ENCODE measurements around the gene SERPINB3.
"Not testable (repeated sequence)": the region's sequence is repeated elsewhere in the genome, so short reads cannot be mapped to it uniquely, and the experiment has no call there.

SERPINB3 gene

DNA sequence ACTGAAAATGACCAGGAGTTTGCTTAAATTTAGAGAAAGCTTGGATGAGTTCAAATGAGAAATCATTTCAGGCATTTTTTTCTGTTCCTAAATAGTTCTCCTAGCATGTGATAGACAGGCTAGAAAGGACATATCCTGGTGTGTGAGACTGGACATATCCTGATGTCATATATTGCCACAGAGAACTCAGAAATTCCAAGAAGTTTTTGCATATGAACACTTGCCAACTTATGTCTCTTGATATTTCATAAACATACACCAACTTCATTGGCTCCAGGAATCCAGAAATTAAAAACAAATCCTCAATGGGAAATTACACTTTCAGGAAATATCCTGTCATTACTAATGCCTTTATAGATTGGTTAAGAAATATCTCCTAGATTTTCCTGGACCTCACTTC is 14.8 kb downstream of the SERPINB3 start:
- no peak for DNase-seq (ENCODE audit: low spot score)

GRCh38 chr18:63644694-63645093 is 17.0 kb downstream of the SERPINB3 start:
- not testable (repeated sequence) for DNase-seq (ENCODE audit: low spot score)

DNA sequence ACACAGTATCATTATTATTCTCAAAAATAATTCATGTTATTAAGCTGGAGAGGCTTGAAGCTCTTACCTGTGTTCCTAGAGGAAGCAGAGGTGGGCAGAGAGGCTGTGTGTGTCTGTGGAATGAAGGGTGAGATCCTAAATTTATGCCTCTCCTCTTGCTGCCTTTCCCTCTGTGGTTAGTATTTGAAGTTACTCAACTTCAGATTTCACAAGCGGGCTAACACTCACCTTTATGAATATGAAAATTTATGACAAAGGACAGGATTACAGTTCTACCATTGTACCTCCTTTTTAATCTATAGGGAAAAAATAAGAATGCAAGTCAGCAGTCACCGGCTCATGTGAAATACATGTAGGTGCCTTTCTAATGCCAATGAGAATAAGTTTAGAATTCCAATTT is 17.6 kb downstream of the SERPINB3 start, which contains the start of gene SERPINB4:
Gene SERPINB4, minus strand, starts transcription at position 115 of the 400 bp plus-strand sequence. CDS start 679 bp downstream, outside the sequence.
- DNase-seq (ENCODE audit: low spot score) = not testable (repeated sequence)

GRCh38 chr18:63642668-63643356 is 18.9 kb downstream of the SERPINB3 start:
- not testable (repeated sequence) for DNase-seq (ENCODE audit: low spot score)

DNA sequence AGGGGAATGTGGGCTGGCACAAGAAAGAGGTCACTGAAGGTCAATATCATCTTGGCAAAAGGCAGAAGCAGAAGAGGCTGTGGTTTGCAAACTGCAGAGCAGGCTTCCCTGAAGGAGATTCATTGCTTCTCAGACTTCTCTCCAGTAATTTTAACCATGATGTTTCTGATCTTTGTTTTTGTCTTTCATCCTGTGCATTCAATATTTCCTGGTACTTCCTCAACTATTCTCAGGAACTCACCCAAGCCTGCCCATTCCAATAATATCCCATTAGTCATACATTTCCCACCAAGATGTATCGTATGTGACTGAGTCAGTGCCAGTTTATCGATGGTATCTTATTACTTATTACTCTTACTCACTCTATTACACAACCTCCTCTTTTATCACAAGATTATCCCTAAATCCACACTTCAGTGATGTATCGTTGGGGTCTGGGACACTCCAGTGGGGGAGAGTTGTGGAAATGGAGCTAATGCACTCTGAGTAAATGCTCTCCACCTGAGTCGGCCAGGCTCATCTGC is 20.5 kb downstream of the SERPINB3 start:
- not testable (repeated sequence) for DNase-seq (ENCODE audit: low spot score)

GRCh38 chr18:63637703-63638102 is 24.0 kb downstream of the SERPINB3 start:
- no peak for DNase-seq (ENCODE audit: low spot score)

- no peak for DNase-seq (ENCODE audit: low spot score)
Observed at GRCh38 chr18:63627819-63628218, 33.9 kb downstream of the SERPINB3 start.

- no peak for DNase-seq (ENCODE audit: low spot score)
Observed at GRCh38 chr18:63626431-63626830, 35.3 kb downstream of the SERPINB3 start.

DNA sequence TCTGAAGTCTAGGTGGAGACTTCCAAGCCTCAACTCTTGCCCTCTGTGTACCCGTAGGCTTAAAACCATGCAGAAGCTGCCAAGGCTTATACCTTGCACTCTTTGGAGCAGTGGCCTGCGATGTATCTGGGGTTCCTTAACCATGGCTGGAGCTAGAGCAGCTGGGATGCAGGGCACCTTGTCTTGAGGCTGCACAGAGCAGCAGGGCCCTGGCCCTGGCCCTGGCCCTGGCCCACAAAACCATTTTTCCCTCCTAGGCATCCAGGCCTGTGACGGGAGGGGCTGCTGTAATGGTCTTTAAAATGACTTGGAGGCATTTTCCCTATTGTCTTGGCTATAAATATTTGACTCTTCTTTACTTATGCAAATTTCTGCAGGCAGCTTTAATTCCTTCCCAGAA is 36.8 kb downstream of the SERPINB3 start:
- DNase-seq (ENCODE audit: low spot score) = no peak

GRCh38 chr18:63619661-63620060 is 42.0 kb downstream of the SERPINB3 start:
- no peak for DNase-seq (ENCODE audit: low spot score)

GRCh38 chr18:63617915-63618234 is 43.8 kb downstream of the SERPINB3 start:
- DNase-seq (ENCODE audit: low spot score) = no peak

- DNase-seq (ENCODE audit: low spot score) = no peak
Observed at GRCh38 chr18:63617049-63617914, 44.4 kb downstream of the SERPINB3 start.

DNA sequence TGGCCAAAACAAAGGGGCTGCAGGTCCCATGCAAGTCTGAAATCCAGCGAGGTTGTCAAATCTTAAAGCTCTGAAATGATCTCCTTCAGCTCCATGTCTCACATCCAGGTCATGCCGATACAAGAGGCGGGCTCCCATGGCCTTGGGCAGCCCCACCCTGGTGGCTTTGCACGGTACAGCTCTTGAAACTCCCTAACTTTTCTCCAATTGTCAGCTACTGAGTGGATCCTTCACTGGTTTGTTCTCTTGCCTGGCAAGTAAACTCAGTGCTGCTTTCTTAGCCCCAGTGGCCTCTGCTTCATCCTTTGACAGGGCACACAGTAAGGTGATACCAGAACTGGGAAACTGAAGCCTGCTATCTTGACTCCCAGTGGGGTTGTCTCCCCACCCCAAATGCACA is 48.3 kb downstream of the SERPINB3 start:
- no peak for DNase-seq (ENCODE audit: low spot score)

DNA sequence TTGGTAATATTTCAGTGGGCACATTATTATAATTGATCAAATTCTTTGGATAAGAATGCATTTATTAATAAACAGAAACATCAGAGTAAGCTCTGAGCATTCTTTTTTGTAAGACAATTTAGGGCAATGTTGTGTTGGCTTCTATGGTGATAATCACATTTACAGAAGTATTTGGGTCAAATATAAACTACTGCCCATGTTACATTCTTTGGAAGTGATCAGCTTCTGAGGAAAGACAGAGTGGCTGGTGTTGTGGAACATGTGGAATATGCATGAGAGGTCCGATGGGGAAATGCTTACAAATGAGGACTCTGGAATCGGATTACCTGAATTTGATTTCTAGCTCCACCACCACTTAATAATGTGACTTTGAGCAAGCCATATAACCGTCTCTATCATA is 55.2 kb downstream of the SERPINB3 start:
- no peak for DNase-seq (ENCODE audit: low spot score)
